SIG-M5 treated with dmso at 0.1 percent for 504 hours (cell line): ENCODE data around the gene FOXK1.
"Not testable (repeated sequence)": the region's sequence is repeated elsewhere in the genome, so short reads cannot be mapped to it uniquely, and the experiment has no call there.

Source experiments
- DNase-seq: peaks from one replicate; lab custom pipeline; 2025; ENCODE audit not compliant: unreplicated experiment; lab: John Stamatoyannopoulos, UW

Gene FOXK1

DNA sequence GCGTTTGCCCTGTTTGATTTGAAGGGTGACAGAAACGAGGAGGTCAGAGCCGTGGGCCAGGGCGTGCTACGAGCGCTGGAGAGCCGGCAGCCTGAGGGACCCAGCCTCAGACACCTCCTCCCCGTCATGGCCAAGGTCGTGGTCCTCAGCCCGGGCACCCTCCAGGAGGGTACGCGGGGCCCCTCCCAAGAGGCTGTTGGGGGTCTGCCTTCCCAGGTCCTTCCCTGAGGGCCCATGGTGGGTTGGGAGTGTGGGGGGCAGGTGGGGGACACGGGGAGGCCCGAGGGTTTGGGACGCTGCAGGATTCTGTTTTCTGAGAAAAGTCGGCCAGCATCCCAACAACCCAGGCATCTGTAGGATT lies 101.2 kb downstream of the FOXK1 start:
- DNase-seq = no peak

DNA sequence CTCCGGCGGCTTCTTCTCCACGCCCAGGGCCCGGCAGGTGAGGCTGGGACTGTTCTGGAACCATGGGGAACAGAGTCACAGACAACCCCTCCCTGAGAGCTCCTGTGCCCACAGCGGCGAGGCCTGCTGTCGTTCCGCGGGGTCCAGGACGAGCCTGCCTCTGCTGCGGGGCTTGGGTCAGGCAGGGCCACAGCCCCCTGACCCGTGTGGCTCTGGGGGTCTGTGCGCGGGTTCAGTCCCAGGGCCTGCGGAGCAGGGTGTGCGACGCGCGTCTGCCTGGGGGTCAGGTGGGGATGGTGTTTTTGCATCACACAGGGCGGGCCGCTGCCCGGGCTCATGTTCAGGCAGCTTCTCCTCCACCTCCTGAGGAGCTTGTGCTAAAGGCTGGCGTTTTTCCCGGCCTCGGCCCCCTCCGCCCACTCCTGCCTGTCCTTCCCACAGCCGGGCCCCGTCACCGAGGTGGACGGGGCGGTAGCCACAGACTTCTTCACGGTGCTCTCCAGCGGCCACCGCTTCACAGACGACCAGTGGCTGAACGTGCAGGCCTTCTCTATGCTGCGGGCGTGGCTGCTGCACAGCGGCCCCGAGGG lies 101.8 kb downstream of the FOXK1 start:
- no peak for DNase-seq

DNA sequence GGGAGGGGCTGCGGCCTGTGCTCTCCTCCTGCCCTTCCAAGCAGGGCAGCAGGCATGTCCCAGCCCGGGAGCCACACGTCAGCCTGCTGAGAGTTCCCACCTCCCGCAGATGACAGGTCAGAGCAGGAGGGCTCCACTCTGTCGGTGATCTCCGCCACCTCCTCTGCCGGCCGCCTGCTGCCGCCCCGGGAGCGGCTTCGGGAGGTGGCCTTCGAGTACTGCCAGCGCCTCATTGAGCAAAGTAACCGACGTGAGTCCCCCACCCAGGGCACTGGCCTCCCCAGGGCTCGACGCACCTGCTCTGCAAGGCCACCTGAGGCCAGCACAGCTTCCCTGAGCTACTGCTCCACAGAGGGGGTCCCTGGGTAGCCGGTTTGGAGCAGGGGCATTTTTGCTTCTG lies 102.7 kb downstream of the FOXK1 start:
- DNase-seq = no peak

DNA sequence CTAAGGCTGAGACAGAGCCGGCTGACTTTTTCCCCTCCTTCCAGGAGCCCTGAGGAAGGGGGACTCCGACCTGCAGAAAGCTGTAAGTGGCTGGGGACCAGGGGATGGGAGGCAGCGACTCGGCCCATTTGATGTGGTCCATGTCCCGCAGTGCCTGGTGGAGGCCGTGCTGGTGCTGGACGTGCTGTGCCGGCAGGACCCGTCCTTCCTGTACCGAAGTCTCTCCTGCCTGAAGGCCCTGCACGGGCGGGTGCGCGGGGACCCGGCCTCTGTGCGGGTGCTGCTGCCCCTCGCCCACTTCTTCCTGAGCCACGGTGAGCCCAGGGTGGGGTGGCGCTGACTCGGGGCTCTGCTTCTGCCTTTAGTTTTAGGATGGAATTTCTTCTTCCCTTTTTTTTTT lies 103.3 kb downstream of the FOXK1 start:
- DNase-seq = no peak

DNA sequence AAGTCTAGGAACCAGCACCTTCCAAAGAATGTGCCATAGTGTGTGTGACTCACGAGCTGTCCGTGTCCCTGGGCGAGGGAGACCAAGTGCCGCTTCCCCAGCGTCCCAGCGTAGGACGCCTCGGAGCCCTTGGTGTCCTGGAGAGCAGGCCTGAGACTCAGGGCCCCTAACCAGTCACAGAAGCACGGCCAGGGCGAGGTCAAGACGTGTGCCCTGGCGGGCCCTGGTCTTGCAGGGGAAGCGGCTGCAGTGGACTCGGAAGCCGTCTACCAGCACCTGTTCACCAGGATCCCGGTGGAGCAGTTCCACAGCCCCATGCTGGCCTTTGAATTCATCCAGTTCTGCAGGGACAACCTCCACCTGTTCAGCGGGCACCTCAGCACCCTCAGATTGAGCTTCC lies 103.9 kb downstream of the FOXK1 start:
- no peak for DNase-seq

DNA sequence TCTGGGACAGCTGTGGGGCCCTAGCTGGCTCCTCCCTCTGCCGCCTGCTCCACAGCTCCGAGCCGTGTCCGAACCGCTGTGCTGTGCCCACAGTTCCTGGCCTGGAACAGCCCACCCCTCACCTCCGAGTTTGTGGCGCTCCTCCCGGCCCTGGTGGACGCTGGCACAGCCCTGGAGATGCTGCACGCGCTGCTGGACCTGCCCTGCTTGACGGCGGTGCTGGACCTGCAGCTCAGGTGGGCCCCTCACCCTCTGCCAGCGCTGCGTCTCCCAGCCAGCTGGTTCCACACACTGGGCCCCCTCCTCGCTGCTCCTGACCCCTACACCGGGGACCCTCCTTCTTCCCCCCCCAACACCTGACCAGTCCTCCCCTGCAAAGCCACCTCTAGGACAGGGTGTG lies 105.4 kb downstream of the FOXK1 start:
- DNase-seq = no peak

DNA sequence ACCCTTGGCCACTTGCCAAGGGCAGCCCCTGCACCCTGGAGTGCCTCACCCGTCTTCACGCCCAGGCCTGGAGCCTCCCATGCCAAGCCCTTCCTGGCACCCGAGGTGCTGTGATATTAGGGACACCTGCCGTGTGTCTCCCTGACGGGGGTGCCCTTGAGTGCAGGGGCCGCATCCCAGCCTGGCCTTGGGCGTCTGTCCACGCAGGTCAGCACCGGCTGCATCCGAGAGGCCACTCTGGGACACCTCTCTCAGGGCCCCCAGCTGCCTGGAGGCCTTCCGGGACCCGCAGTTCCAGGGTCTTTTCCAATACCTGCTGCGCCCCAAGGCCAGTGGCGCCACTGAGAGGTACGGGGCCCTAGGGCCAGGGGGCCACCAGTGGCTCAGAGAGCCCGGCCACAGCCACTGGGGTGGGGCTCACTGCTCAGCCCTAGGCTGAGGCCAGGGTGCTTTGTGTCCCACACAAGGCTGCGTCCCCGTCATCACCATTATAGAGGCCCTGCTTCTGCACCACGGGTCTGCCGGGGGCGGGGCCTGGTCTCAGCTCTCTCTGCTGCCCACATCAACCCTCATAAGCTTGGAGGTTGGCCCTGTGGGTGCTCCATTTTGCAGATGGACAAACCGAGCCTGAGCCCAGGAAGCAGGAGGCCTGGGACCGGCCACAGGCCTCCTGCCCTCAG lies 106.0 kb downstream of the FOXK1 start:
- no peak for DNase-seq

DNA sequence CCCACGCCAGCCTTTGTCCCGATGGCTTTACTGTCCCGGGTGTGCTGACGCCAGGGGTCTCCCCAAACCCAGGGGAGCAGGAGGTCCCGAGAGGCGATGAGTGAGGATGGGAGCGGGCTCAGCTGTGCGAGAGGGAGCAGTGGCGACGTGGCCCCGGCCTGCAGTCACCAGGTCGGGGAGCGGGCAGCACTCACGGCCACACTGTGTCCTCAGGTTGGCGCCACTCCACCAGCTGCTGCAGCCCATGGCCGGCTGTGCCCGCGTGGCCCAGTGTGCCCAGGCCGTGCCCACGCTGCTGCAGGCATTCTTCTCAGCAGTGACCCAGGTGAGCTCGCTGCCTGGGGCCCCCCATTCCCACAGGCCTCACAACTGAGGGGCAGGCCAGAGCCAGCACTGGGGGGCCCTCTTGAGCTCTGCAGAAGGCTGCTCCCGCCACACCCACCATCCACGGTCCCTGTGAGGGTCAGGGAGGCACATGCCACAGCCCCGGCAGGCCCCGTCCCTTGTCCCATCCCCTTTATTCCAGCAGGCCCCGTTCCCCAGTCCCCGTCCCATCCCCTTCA lies 106.6 kb downstream of the FOXK1 start:
- DNase-seq = no peak

DNA sequence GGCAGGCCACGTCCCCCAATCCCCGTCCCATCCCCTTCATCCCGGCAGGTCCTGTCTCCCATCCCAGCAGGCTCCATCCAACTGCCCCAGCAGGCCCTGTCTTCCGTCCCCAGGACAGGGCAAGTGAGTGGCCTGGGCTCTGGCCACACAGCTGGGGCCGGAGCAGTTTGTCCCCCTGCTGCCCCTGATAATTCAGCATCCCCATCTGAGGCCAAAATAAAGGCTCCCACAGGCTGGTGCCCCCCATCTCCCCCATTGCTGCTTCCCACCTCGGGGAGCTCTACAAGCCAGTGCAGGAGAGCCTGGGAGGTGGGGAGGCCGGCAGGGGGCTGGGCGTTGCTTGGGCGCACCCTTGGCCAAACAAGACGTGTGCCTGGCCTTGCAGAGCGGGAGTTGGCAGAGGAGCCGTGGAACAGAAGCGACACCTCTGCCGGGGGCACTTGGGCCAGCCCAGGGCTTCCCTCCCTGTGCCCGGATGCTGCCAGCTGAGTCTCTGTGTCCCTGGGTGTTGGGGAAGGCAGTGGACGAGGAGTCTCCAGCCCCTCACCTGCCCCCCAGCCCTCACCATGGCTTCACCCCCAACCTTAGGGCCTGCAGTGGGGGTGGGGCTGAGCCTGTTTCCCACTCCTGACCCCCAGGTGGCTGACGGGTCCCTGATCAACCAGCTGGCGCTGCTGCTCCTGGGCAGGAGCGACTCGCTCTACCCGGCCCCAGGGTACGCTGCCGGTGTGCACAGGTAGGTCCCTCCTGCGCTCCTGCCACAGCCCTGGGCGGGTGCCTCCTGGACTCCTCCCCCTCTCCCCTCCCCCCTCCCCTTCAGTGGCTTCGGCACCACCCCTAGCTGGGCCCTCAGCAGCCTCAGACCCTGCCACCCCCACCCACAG lies 107.3 kb downstream of the FOXK1 start:
- DNase-seq = no peak

DNA sequence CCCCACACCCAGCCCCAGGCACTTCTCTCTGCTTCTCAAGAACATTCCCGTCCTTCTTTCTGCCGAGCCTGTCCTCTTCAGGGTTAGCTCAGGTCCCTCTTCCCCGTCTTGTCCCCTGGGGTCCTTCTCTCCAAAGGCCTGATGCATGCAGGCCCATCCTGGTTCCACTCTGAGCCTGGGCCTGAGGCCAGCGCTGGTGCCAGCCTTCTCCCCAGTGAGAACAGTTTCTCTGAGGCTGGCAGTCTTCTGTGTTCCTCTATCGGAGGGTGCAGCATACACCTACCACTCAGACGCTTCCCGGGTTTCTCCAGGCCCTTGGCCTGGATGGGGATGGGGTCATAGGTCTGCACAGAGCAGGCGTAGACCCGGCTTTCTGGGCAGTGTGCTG lies 108.0 kb downstream of the FOXK1 start:
- no peak for DNase-seq

DNA sequence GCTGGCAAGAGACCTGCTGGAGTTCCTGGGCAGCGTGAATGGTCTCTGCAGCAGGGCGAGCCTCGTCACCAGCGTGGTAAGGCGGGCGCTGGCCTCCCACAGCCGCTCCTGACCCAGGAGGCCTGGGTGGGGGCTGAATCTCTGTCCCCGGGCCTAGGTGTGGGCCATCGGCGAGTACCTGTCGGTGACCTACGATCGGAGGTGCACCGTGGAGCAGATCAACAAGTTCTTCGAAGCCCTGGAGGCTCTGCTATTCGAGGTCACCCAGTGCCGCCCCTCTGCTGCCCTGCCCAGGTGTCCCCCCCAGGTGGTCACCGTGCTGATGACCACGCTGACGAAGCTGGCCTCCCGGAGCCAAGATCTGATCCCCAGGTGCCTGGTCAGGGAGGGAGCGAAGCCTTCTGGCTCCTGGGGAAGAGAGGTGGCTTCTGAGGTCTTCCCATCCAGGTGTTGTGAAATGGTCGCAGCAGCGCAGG lies 108.5 kb downstream of the FOXK1 start:
- DNase-seq = no peak

DNA sequence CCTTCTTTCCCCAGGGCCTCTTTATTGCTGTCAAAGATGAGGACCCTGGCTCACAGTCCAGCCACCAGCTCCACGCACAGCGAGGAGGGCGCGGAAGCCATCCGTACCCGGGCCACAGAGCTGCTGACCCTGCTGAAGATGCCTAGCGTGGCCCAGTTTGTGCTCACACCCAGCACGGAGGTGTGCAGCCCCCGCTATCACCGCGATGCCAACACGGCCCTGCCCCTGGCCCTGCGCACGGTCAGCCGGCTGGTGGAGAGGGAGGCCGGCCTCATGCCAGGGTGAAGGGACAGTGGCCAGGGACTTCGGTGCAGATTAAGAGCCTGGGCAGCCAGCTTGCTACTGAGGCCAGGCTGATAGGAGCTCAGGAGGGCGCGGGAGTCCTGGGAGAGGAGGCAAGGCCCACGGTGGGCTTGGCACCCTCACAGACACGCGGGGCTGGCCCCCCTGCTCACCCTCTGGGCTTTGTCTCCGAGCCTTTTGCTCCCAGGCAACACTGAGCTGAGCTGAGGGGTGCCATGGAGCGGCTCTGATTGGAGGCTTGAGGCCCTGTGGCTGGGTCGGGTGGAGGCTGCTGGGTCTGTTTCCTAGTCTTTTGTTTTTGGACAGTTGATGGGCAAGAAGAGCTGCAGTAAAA lies 109.1 kb downstream of the FOXK1 start:
- no peak for DNase-seq

DNA sequence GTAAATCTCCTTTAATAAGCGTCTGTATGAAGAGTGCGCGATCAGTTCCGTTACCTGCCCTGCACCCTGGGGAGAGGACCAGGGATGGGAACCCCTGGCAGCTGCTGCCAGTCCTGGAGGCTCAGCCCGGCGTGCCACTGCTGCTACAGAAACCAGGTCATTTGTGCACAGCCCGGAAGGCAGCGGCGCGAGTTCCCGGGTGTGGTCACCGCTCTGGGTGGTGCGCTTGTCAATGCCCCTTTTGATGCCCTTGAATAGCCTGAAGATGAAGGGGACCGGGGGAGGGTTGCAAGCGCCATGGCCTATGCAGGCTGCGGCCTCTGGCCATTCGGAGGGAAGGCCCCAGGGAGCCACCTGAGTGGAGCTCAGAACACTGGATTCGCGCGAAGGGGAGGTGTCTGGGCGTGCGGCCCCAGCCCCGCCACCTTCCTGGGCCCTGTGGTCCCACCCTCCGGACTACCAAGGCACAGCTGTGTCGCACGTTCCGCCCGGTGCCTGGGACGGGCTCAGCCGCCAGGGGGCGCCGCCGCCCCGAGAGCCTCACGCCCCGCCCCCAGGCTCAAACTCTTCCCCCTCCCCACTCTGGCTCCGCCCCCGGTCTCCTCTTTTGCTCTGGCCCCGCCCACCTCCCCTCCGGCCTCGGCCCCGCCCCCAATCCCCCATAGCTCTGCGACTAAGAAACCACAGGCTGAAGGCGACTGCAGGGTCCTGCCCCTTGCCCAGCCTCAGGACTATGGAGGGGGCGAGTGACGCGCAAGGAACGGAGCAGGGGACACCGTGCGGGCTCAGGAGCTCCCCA lies 109.8 kb downstream of the FOXK1 start:
- DNase-seq = no peak

DNA sequence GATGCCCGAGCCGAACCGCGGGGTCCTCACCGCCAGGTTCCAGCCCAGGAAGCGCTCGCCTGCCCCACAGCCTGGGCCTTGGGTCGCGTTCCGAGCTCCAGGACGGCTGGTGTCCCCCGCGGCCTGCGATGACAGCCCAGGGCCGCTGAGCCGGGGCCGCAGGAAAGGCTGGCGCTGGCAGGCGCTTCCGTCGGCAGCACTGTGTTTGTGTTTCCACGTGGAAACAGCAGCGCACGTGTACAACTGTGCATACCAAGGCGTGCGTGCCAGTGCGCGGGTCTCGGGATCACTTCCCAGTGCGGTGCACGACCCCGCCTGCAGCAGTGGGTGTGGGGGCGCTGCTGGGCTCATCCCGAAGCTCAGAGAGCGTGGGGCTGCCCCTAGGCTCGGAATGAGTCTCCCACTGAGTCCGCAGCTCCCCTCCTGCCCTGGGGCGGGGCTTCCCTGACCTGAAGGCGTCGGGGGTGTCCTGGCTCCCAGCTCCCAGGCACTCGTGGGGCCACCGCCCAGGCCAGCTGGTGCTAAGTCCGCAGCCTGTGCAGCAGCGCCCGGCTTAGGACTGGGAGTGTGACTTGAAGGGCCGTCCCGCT lies 110.5 kb downstream of the FOXK1 start:
- no peak for DNase-seq

DNA sequence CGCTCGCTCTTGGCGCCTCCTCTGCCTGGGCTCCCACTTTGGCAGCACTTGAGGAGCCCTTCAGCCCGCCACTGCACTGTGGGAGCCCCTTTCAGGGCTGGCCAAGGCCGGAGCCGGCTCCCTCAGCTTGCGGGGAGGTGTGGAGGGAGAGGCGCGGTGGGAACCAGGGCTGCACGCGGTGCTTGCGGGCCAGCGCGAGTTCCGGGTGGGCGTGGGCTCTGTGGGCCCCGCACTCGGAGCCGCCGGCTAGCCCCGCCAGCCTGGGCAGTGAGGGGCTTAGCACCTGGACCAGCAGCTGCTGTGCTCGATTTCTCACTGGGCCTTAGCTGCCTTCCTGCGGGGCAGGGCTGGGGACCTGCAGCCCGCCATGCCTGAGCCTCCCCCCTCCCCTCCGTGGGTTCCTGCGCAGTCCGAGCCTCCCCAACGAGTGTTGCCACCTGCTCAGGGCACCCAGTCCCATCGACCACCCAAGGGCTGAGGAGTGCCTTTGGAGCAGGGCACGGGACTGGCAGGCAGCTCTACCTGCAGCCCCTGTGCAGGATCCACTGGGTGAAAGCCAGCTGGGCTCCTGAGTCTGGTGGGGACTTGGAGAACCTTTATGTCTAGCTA lies 111.4 kb downstream of the FOXK1 start:
- DNase-seq = not testable (repeated sequence)

DNA sequence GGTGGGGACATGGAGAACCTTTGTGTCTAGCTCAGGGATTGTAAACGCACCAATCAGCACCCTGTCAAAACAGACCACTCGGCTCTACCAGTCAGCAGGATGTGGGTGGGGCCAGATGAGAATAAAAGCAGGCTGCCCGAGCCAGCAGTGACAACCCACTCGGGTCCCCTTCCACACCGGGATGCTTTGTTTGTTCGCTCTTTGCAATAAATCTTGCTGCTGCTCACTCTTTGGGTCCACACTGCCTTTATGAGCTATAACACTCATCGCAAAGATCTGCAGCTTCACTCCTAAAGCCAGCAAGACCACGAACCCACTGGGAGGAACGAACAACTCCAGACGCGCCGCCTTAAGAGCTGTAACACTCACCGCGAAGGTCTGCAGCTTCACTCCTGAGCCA lies 112.1 kb downstream of the FOXK1 start:
- not testable (repeated sequence) for DNase-seq

DNA sequence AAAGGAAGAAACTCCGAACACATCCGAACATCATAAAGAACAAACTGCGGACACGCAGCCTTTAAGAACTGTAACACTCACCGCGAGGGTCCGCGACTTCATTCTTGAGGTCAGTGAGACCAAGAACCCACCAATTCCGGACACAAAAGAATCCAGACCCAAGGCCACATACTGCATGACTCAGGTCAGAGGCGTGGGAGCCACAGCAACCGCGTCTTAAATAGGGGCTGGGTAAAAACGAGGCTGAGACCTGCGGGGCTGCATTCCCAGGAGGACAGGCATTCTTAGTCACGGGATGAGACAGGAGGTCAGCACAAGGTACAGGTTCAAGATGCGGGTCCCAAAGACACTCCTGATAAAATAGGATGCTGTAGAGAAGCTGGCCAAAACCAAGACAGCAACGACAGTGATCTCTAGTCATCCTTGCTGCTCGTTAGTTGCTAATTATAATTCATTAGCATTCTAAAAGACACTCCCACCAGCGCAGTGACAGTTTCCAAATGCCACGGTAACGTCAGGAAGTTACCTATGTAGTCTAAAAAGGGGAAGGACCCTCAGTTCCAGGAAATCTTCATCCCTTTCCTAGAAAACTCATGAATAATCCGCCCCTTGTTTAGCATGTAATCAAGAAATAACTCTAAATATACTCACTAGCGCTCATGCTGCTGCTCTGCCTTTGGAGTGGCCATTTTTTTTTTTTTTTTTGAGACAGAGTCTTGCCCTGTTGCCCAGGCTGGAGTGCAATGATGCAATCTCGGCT lies 112.7 kb downstream of the FOXK1 start:
- DNase-seq = no peak

DNA sequence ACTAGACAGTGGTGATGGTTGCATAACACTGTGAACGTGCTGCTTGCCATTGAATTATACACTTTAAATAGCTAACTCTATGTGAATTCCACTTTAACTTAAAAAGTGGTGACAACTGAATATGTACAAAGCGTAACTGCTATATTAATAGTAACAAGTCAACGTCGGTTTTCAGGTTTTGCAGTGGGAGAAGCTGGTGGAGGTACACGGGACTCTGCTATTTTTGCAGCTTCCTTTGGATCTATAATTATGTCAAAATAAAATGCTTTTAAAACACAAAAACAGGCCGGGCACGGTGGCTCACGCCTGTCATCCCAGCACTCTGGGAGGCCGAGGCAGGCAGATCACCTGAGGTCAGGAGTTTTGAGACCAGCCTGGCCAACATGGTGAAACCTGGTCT lies 114.4 kb downstream of the FOXK1 start:
- DNase-seq = no peak
